SKM-1 (cell line): Measurements from ENCODE around the gene MAP2K5.

Experiments
- DNase-seq: peaks from one replicate; lab custom pipeline; 2025; ENCODE audit not compliant: unreplicated experiment; lab: John Stamatoyannopoulos, UW

Gene MAP2K5

GRCh38 chr15:67521029-67521782 lies 21.3 kb upstream of the MAP2K5 start, which contains the start of gene C15orf61:
C15orf61 (plus strand) TSS chr15:67521131; CDS start chr15:67521249, 118 bp downstream.
- peak; percentile 86 for DNase-seq

- DNase-seq, result no peak
Observed at GRCh38 chr15:67521783-67522568, 20.5 kb upstream of the MAP2K5 start.

GRCh38 chr15:67523330-67523729 lies 19.2 kb upstream of the MAP2K5 start:
- DNase-seq, result no peak

GRCh38 chr15:67524235-67524634 lies 18.3 kb upstream of the MAP2K5 start:
- no peak for DNase-seq

GRCh38 chr15:67528513-67528912 lies 14.0 kb upstream of the MAP2K5 start:
- no peak for DNase-seq

- DNase-seq, result no peak
Observed at GRCh38 chr15:67531379-67531914, 11.1 kb upstream of the MAP2K5 start.

- no peak for DNase-seq
Observed at GRCh38 chr15:67533873-67534272, 8.6 kb upstream of the MAP2K5 start.

GRCh38 chr15:67534360-67534759 lies 8.1 kb upstream of the MAP2K5 start:
- no peak for DNase-seq

- DNase-seq, result no peak
Observed at GRCh38 chr15:67537771-67538170, 4.7 kb upstream of the MAP2K5 start.

- DNase-seq, result no peak
Observed at GRCh38 chr15:67543348-67543718, 830 bp downstream of the MAP2K5 start.

- no peak for DNase-seq
Observed at GRCh38 chr15:67544475-67544874, 2.0 kb downstream of the MAP2K5 start.

- DNase-seq, result no peak
Observed at GRCh38 chr15:67545864-67546263, 3.4 kb downstream of the MAP2K5 start.

GRCh38 chr15:67547064-67547463 lies 4.6 kb downstream of the MAP2K5 start:
- DNase-seq, result no peak

GRCh38 chr15:67547836-67548235 lies 5.3 kb downstream of the MAP2K5 start:
- no peak for DNase-seq

GRCh38 chr15:67548236-67548852 lies 5.8 kb downstream of the MAP2K5 start:
- DNase-seq, result no peak

- no peak for DNase-seq
Observed at GRCh38 chr15:67548862-67549651, 6.6 kb downstream of the MAP2K5 start.

- no peak for DNase-seq
Observed at GRCh38 chr15:67549736-67550135, 7.2 kb downstream of the MAP2K5 start.

- DNase-seq, result no peak
Observed at GRCh38 chr15:67550522-67550921, 8.0 kb downstream of the MAP2K5 start.

GRCh38 chr15:67551207-67551743 lies 8.8 kb downstream of the MAP2K5 start:
- no peak for DNase-seq

GRCh38 chr15:67554580-67554979 lies 12.1 kb downstream of the MAP2K5 start:
- no peak for DNase-seq
